Measurements from ENCODE around the gene TMBIM4.
A peak's percentile ranks its signal among the peaks of the same experiment; 100 is the strongest.

The TMBIM4 gene

GRCh38 chr12:66140731-66141130, 29.1 kb downstream of the TMBIM4 start:
- DNase-seq (ENCODE audit: low read depth in 2 of 2), result no peak

- no peak for DNase-seq (ENCODE audit: low read depth in 2 of 2)
These were observed 30.5 kb downstream of the TMBIM4 start for GRCh38 chr12:66139328-66139727.

- DNase-seq (ENCODE audit: low read depth in 2 of 2), result no peak
These were observed 31.9 kb downstream of the TMBIM4 start for GRCh38 chr12:66137937-66138336.

GRCh38 chr12:66132408-66132807, 37.4 kb downstream of the TMBIM4 start:
- DNase-seq (ENCODE audit: low read depth in 2 of 2), result no peak

- no peak for DNase-seq (ENCODE audit: low read depth in 2 of 2)
These were observed 38.6 kb downstream of the TMBIM4 start for GRCh38 chr12:66131067-66131688.

- peak; percentile 85 to 86 for DNase-seq (ENCODE audit: low read depth in 2 of 2)
These were observed 39.3 kb downstream of the TMBIM4 start, which contains the start of gene LLPH for GRCh38 chr12:66130267-66131066. TSS of gene LLPH (minus strand) at chr12:66130750. CDS start at chr12:66129106, 1,644 bp downstream.

GRCh38 chr12:66129934-66130266, 39.9 kb downstream of the TMBIM4 start:
- DNase-seq (ENCODE audit: low read depth in 2 of 2), result no peak

GRCh38 chr12:66127650-66128049, 42.1 kb downstream of the TMBIM4 start:
- DNase-seq (ENCODE audit: low read depth in 2 of 2), result no peak

GRCh38 chr12:66120477-66120876, 49.3 kb downstream of the TMBIM4 start:
- DNase-seq (ENCODE audit: low read depth in 2 of 2), result no peak

GRCh38 chr12:66119870-66120241, 49.9 kb downstream of the TMBIM4 start:
- no peak for DNase-seq (ENCODE audit: low read depth in 2 of 2)

- no peak for DNase-seq (ENCODE audit: low read depth in 2 of 2)
These were observed 50.4 kb downstream of the TMBIM4 start for GRCh38 chr12:66119229-66119869.

GRCh38 chr12:66118240-66118891, 51.4 kb downstream of the TMBIM4 start:
- no peak for DNase-seq (ENCODE audit: low read depth in 2 of 2)

- no peak for DNase-seq (ENCODE audit: low read depth in 2 of 2)
These were observed 52.6 kb downstream of the TMBIM4 start for GRCh38 chr12:66117242-66117641.

- DNase-seq (ENCODE audit: low read depth in 2 of 2), result no peak
These were observed 54.7 kb downstream of the TMBIM4 start for GRCh38 chr12:66115071-66115600.

- DNase-seq (ENCODE audit: low read depth in 2 of 2), result no peak
These were observed 56.3 kb downstream of the TMBIM4 start for GRCh38 chr12:66113471-66113870.

GRCh38 chr12:66111605-66112004, 58.2 kb downstream of the TMBIM4 start:
- no peak for DNase-seq (ENCODE audit: low read depth in 2 of 2)

- no peak for DNase-seq (ENCODE audit: low read depth in 2 of 2)
These were observed 60.7 kb downstream of the TMBIM4 start for GRCh38 chr12:66109056-66109455.

GRCh38 chr12:66108386-66108785, 61.4 kb downstream of the TMBIM4 start:
- no peak for DNase-seq (ENCODE audit: low read depth in 2 of 2)

- peak in 1 of 2 experiments; percentile 16 for DNase-seq (ENCODE audit: low read depth in 2 of 2)
These were observed 62.3 kb downstream of the TMBIM4 start for GRCh38 chr12:66107451-66107915.

- no peak for DNase-seq (ENCODE audit: low read depth in 2 of 2)
These were observed 66.5 kb downstream of the TMBIM4 start for GRCh38 chr12:66103016-66103913.

Measured in stimulated activated CD4-positive, alpha-beta T cell treated with anti-CD3 and anti-CD28 coated beads, Interleukin-12 subunit alpha, Interleukin-12 subunit beta, amount 100 ng/mL, for 24 hours (primary cell).